B cell (primary cell): ENCODE measurements around the gene NOXO1. TPM values are rescaled to one million over a fixed set of nuclear protein-coding genes. Genes with fewer than 3 reads are reported as not detected.

ENCODE experiments used
- ATAC-seq: fragments of 200-7000 bp; cut with Tn5 transposase; one replicate; pipeline ENCODE4 v1.10.0; 2021; ENCODE audit warnings: low read depth, mild to moderate bottlenecking, moderate number of reproducible peaks, moderate library complexity
- CTCF ChIA-PET: fragments of 350-600 bp; sonication (Branson Sonifier 250); formaldehyde crosslinking; loops from one replicate; lab custom pipeline; 2021; ENCODE audit warnings: antibody characterized with exemption, inconsistent platforms; lab: Charles Lee
- POLR2A ChIA-PET: fragments of 350-600 bp; sonication (Branson Sonifier 250); formaldehyde crosslinking; loops from one replicate; lab custom pipeline; 2021; ENCODE audit warnings: antibody characterized with exemption; lab: Charles Lee
- DNase-seq: peaks from one replicate; pipeline ENCODE4 v3.0.0; 2013
- H2AFZ ChIP-seq: 2 replicates; pipeline ENCODE4 v1.6.1; 2012; ENCODE audit warnings: mild to moderate bottlenecking, low read depth, low read length; ENCODE audit not compliant: insufficient read depth, poor library complexity, severe bottlenecking
- H3K27ac ChIP-seq, 2 donors: 1 replicate in 1 of 2; 2 replicates in 1 of 2; pipeline ENCODE4 v1.5.1; 2012 to 2013; ENCODE audit warnings: low read length in 2 of 2, mild to moderate bottlenecking in 2 of 2, moderate library complexity in 1 of 2
- H3K27me3 ChIP-seq, 4 experiments: fragments of 200-600 bp in 1 of 4; sonication (generic) in 1 of 4; replicated peaks in 1 of 4; 1 replicate in 2 of 4; 2 replicates in 2 of 4; pipeline versions ENCODE4 v1.6.1 to v1.7.0; 2013 to 2016; ENCODE audit warnings: low read length in 3 of 4, mild to moderate bottlenecking in 2 of 4, mixed read lengths in 1 of 4, moderate library complexity in 1 of 4; ENCODE audit not compliant: insufficient read depth in 4 of 4, control insufficient read depth in 3 of 4; ENCODE audit errors: control extremely low read depth in 1 of 4
- H3K36me3 ChIP-seq, 2 experiments: replicated peaks in 1 of 2; 1 replicate in 1 of 2; 2 replicates in 1 of 2; pipeline versions ENCODE4 v1.6.1 to v1.7.1; 2013; ENCODE audit warnings: low read length in 1 of 2; ENCODE audit not compliant: insufficient read depth in 2 of 2, control insufficient read depth in 1 of 2; ENCODE audit errors: control extremely low read depth in 1 of 2, extremely low read depth in 1 of 2
- H3K4me1 ChIP-seq, 2 donors: fragments of 200-600 bp in 1 of 2; sonication (generic) in 1 of 2; 1 replicate in 1 of 2; 2 replicates in 1 of 2; pipeline versions ENCODE4 v1.5.1 to v1.6.1; 2013 to 2017; ENCODE audit warnings: low read length in 2 of 2; ENCODE audit not compliant: control insufficient read depth in 2 of 2, insufficient read depth in 2 of 2
- H3K4me2 ChIP-seq: replicated peaks from 2 replicates; pipeline ENCODE3; 2012; ENCODE audit warnings: mild to moderate bottlenecking, low read depth, low read length; ENCODE audit not compliant: poor library complexity, severe bottlenecking
- H3K4me3 ChIP-seq, 5 experiments: fragments of 200-600 bp in 1 of 5; sonication (generic) in 1 of 5; 1 replicate in 3 of 5; 2 replicates in 2 of 5; pipeline versions ENCODE4 v1.5.1 to v1.7.0; 2011 to 2016; ENCODE audit warnings: low read length in 4 of 5, mild to moderate bottlenecking in 4 of 5, low read depth in 2 of 5, control low read depth in 1 of 5, moderate library complexity in 1 of 5; ENCODE audit not compliant: insufficient read depth in 1 of 5; ENCODE audit errors: control extremely low read depth in 1 of 5, extremely low read depth in 1 of 5
- H3K79me2 ChIP-seq: fragments of 200-600 bp; sonication (generic); one replicate; pipeline ENCODE4 v1.6.0; 2016; ENCODE audit warnings: low read length; ENCODE audit not compliant: control insufficient read depth, insufficient read depth
- H3K9ac ChIP-seq: fragments of 200-600 bp; sonication (generic); 2 replicates; pipeline ENCODE4 v1.6.1; 2017; ENCODE audit warnings: mild to moderate bottlenecking, low read length, moderate library complexity
- H3K9me3 ChIP-seq, 3 donors: one replicate each; pipeline versions ENCODE4 v1.6.1 to v1.7.1; 2013; ENCODE audit warnings: low read length in 2 of 3; ENCODE audit not compliant: control insufficient read depth in 2 of 3, insufficient read depth in 1 of 3; ENCODE audit errors: control extremely low read depth in 1 of 3
- H4K20me1 ChIP-seq: 2 replicates; pipeline ENCODE4 v1.6.0; 2012; ENCODE audit warnings: mild to moderate bottlenecking, low read length; ENCODE audit not compliant: insufficient read depth, control insufficient read depth, poor library complexity, severe bottlenecking
- H3K27ac Mint-ChIP-seq: one replicate; pipeline ENCODE4 v1.8.0; 2021; ENCODE audit warnings: mixed read lengths
- H3K27me3 Mint-ChIP-seq: one replicate; pipeline ENCODE4 v1.8.0; 2021; ENCODE audit warnings: mixed read lengths
- H3K4me1 Mint-ChIP-seq: one replicate; pipeline ENCODE4 v1.8.0; 2021; ENCODE audit warnings: mixed read lengths
- H3K4me3 Mint-ChIP-seq: one replicate; pipeline ENCODE4 v1.8.0; 2021; ENCODE audit warnings: mixed read lengths
- H3K9me3 Mint-ChIP-seq: one replicate; pipeline ENCODE4 v1.8.0; 2022; ENCODE audit warnings: mixed read lengths; ENCODE audit not compliant: insufficient read depth
- EZH2 ChIP-seq: IDR thresholded peaks from 2 replicates; pipeline ENCODE4 v1.6.1; 2012; ENCODE audit warnings: borderline replicate concordance, low read depth, mild to moderate bottlenecking, moderate library complexity, low read length; ENCODE audit not compliant: insufficient read depth, poor library complexity, severe bottlenecking
- WGBS: methylation state at CpG from one replicate; pipeline ENCODE4 v1.1.5; 2013; ENCODE audit warnings: missing lambda C conversion rate; ENCODE audit not compliant: insufficient coverage; 5-methylcytosine and 5-hydroxymethylcytosine counted together
- intact Hi-C: fragments of 100-400 bp; cut with micrococcal nuclease; formaldehyde crosslinking; loops from one replicate; pipeline ENCODE4 v1.10.0; 2022
- polyA plus RNA-seq: library from polyadenylated mRNA; depleted of rRNA; stranded (reverse); fragments of >200 nt; gene quantifications from 2 replicates; pipeline ENCODE4 v1.2.3, GENCODE V29; 2012
- total RNA-seq, 2 donors: library from RNA; stranded (reverse); fragments of 120-200 nt in 1 of 2; gene quantifications; 1 replicate in 1 of 2; 2 replicates in 1 of 2; pipeline versions ENCODE4 v1.2.3 to v1.2.4, GENCODE V29; 2013 to 2022
- TF ChIP-seq, protein P1 (sequence below): fragments of 200-600 bp; IDR thresholded peaks from one replicate; pipeline ENCODE4 v1.8.0; 2022; ENCODE audit warnings: antibody characterized with exemption, mild to moderate bottlenecking

The NOXO1 gene
- total and polyA plus RNA-seq, 2 donors (not counting 1 experiment from before 2014, with no cell fraction given): 0.30 to 0.74 TPM

DNA sequence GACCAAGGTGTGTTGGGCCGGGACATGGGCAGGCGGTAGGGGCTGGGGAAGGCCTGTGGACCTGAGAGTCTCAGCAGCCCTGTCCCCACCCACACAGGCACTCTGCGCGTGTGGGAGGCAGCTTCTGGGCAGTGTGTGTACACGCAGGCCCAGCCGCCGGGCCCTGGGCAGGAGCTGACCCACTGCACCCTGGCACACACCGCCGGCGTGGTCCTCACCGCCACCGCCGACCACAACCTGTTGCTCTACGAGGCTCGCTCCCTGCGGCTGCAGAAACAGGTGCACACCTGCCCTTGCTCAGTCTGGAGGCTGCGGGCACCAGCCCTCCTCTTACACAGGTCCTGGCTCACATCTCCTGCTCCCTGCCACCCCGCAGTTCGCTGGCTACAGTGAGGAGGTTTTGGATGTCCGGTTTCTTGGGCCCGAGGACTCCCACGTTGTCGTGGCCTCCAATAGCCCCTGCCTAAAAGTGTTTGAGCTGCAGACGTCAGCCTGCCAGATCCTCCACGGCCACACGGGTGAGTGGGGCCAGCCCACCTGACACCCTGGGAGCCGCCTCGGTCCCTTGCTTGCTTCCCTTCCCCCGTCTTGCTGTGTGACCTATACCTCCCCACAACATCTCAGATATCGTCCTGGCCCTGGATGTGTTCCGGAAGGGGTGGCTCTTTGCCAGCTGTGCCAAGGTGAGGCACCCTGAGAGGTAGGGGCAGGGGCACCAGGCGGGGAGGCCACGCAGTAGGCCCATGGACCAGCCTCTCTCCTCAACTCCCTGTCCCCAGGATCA is 5.6 kb downstream of the NOXO1 start:
- peaks cover 0 to 42% (median 7%) of the 10 kb centered on the region in 4 experiments for H3K27me3 ChIP-seq
- Mint-ChIP-seq H3K4me3 (no peak overlapping the region), H3K4me1 (peaks cover 21% of the 10 kb centered on the region), H3K27me3 (no peaks in the 10 kb centered on the region), H3K9me3 (no peaks in the 10 kb centered on the region), H3K27ac (no peak overlapping the region)
- H3K4me3 ChIP-seq: no peak overlapping the region
- peaks cover 48% of the 10 kb centered on the region for H4K20me1 ChIP-seq
- ChIA-PET CTCF (no interaction called here), POLR2A (interaction anchor here (0.5 to 1.8 kb wide), 2 partner anchors 11 to 36 kb away, joined by 5 to 7 read pairs; partner anchors contain the start of gene RPS2)
- intact Hi-C loops: no loop called here
- peaks cover 9 to 31% of the 10 kb centered on the region in 2 donors for H3K4me1 ChIP-seq
- H2AFZ ChIP-seq: no peak overlapping the region
- no peak overlapping the region for H3K9ac ChIP-seq
- no peak overlapping the region for H3K27ac ChIP-seq
- peaks cover 0 to 6% (median 0%) of the 10 kb centered on the region in 3 donors for H3K9me3 ChIP-seq
- WGBS: 97% methylated on average over 31 of the region's 33 CpGs
- DNase-seq: no peak
- TF ChIP-seq, protein P1, sequence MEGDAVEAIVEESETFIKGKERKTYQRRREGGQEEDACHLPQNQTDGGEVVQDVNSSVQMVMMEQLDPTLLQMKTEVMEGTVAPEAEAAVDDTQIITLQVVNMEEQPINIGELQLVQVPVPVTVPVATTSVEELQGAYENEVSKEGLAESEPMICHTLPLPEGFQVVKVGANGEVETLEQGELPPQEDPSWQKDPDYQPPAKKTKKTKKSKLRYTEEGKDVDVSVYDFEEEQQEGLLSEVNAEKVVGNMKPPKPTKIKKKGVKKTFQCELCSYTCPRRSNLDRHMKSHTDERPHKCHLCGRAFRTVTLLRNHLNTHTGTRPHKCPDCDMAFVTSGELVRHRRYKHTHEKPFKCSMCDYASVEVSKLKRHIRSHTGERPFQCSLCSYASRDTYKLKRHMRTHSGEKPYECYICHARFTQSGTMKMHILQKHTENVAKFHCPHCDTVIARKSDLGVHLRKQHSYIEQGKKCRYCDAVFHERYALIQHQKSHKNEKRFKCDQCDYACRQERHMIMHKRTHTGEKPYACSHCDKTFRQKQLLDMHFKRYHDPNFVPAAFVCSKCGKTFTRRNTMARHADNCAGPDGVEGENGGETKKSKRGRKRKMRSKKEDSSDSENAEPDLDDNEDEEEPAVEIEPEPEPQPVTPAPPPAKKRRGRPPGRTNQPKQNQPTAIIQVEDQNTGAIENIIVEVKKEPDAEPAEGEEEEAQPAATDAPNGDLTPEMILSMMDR: no peak
- no peak for TF ChIP-seq EZH2
- no peak for ATAC-seq
- H3K36me3 ChIP-seq: peaks cover 0 to 42% of the 10 kb centered on the region in 2 experiments
- peaks cover 40% of the 10 kb centered on the region for H3K79me2 ChIP-seq
- H3K4me2 ChIP-seq: no peak overlapping the region
